B cell (primary cell): ENCODE measurements around the gene ERGIC1. TPM values are rescaled to one million over a fixed set of nuclear protein-coding genes. Genes with fewer than 3 reads are reported as not detected.

ENCODE experiments used
- ATAC-seq: fragments of 200-7000 bp; cut with Tn5 transposase; one replicate; pipeline ENCODE4 v1.10.0; 2021; ENCODE audit warnings: low read depth, mild to moderate bottlenecking, moderate number of reproducible peaks, moderate library complexity
- CTCF ChIA-PET: fragments of 350-600 bp; sonication (Branson Sonifier 250); formaldehyde crosslinking; loops from one replicate; lab custom pipeline; 2021; ENCODE audit warnings: antibody characterized with exemption, inconsistent platforms; lab: Charles Lee
- POLR2A ChIA-PET: fragments of 350-600 bp; sonication (Branson Sonifier 250); formaldehyde crosslinking; loops from one replicate; lab custom pipeline; 2021; ENCODE audit warnings: antibody characterized with exemption; lab: Charles Lee
- DNase-seq: peaks from one replicate; pipeline ENCODE4 v3.0.0; 2013
- H2AFZ ChIP-seq: 2 replicates; pipeline ENCODE4 v1.6.1; 2012; ENCODE audit warnings: mild to moderate bottlenecking, low read depth, low read length; ENCODE audit not compliant: insufficient read depth, poor library complexity, severe bottlenecking
- H3K27ac ChIP-seq, 2 donors: 1 replicate in 1 of 2; 2 replicates in 1 of 2; pipeline ENCODE4 v1.5.1; 2012 to 2013; ENCODE audit warnings: low read length in 2 of 2, mild to moderate bottlenecking in 2 of 2, moderate library complexity in 1 of 2
- H3K27me3 ChIP-seq, 4 experiments: fragments of 200-600 bp in 1 of 4; sonication (generic) in 1 of 4; replicated peaks in 1 of 4; 1 replicate in 2 of 4; 2 replicates in 2 of 4; pipeline versions ENCODE4 v1.6.1 to v1.7.0; 2013 to 2016; ENCODE audit warnings: low read length in 3 of 4, mild to moderate bottlenecking in 2 of 4, mixed read lengths in 1 of 4, moderate library complexity in 1 of 4; ENCODE audit not compliant: insufficient read depth in 4 of 4, control insufficient read depth in 3 of 4; ENCODE audit errors: control extremely low read depth in 1 of 4
- H3K36me3 ChIP-seq, 2 experiments: replicated peaks in 1 of 2; 1 replicate in 1 of 2; 2 replicates in 1 of 2; pipeline versions ENCODE4 v1.6.1 to v1.7.1; 2013; ENCODE audit warnings: low read length in 1 of 2; ENCODE audit not compliant: insufficient read depth in 2 of 2, control insufficient read depth in 1 of 2; ENCODE audit errors: control extremely low read depth in 1 of 2, extremely low read depth in 1 of 2
- H3K4me1 ChIP-seq, 2 donors: fragments of 200-600 bp in 1 of 2; sonication (generic) in 1 of 2; 1 replicate in 1 of 2; 2 replicates in 1 of 2; pipeline versions ENCODE4 v1.5.1 to v1.6.1; 2013 to 2017; ENCODE audit warnings: low read length in 2 of 2; ENCODE audit not compliant: control insufficient read depth in 2 of 2, insufficient read depth in 2 of 2
- H3K4me2 ChIP-seq: replicated peaks from 2 replicates; pipeline ENCODE3; 2012; ENCODE audit warnings: mild to moderate bottlenecking, low read depth, low read length; ENCODE audit not compliant: poor library complexity, severe bottlenecking
- H3K4me3 ChIP-seq, 5 experiments: fragments of 200-600 bp in 1 of 5; sonication (generic) in 1 of 5; 1 replicate in 3 of 5; 2 replicates in 2 of 5; pipeline versions ENCODE4 v1.5.1 to v1.7.0; 2011 to 2016; ENCODE audit warnings: low read length in 4 of 5, mild to moderate bottlenecking in 4 of 5, low read depth in 2 of 5, control low read depth in 1 of 5, moderate library complexity in 1 of 5; ENCODE audit not compliant: insufficient read depth in 1 of 5; ENCODE audit errors: control extremely low read depth in 1 of 5, extremely low read depth in 1 of 5
- H3K79me2 ChIP-seq: fragments of 200-600 bp; sonication (generic); one replicate; pipeline ENCODE4 v1.6.0; 2016; ENCODE audit warnings: low read length; ENCODE audit not compliant: control insufficient read depth, insufficient read depth
- H3K9ac ChIP-seq: fragments of 200-600 bp; sonication (generic); 2 replicates; pipeline ENCODE4 v1.6.1; 2017; ENCODE audit warnings: mild to moderate bottlenecking, low read length, moderate library complexity
- H3K9me3 ChIP-seq, 3 donors: one replicate each; pipeline versions ENCODE4 v1.6.1 to v1.7.1; 2013; ENCODE audit warnings: low read length in 2 of 3; ENCODE audit not compliant: control insufficient read depth in 2 of 3, insufficient read depth in 1 of 3; ENCODE audit errors: control extremely low read depth in 1 of 3
- H4K20me1 ChIP-seq: 2 replicates; pipeline ENCODE4 v1.6.0; 2012; ENCODE audit warnings: mild to moderate bottlenecking, low read length; ENCODE audit not compliant: insufficient read depth, control insufficient read depth, poor library complexity, severe bottlenecking
- H3K27ac Mint-ChIP-seq: one replicate; pipeline ENCODE4 v1.8.0; 2021; ENCODE audit warnings: mixed read lengths
- H3K27me3 Mint-ChIP-seq: one replicate; pipeline ENCODE4 v1.8.0; 2021; ENCODE audit warnings: mixed read lengths
- H3K4me1 Mint-ChIP-seq: one replicate; pipeline ENCODE4 v1.8.0; 2021; ENCODE audit warnings: mixed read lengths
- H3K4me3 Mint-ChIP-seq: one replicate; pipeline ENCODE4 v1.8.0; 2021; ENCODE audit warnings: mixed read lengths
- H3K9me3 Mint-ChIP-seq: one replicate; pipeline ENCODE4 v1.8.0; 2022; ENCODE audit warnings: mixed read lengths; ENCODE audit not compliant: insufficient read depth
- EZH2 ChIP-seq: IDR thresholded peaks from 2 replicates; pipeline ENCODE4 v1.6.1; 2012; ENCODE audit warnings: borderline replicate concordance, low read depth, mild to moderate bottlenecking, moderate library complexity, low read length; ENCODE audit not compliant: insufficient read depth, poor library complexity, severe bottlenecking
- WGBS: methylation state at CpG from one replicate; pipeline ENCODE4 v1.1.5; 2013; ENCODE audit warnings: missing lambda C conversion rate; ENCODE audit not compliant: insufficient coverage; 5-methylcytosine and 5-hydroxymethylcytosine counted together
- intact Hi-C: fragments of 100-400 bp; cut with micrococcal nuclease; formaldehyde crosslinking; loops from one replicate; pipeline ENCODE4 v1.10.0; 2022
- polyA plus RNA-seq: library from polyadenylated mRNA; depleted of rRNA; stranded (reverse); fragments of >200 nt; gene quantifications from 2 replicates; pipeline ENCODE4 v1.2.3, GENCODE V29; 2012
- total RNA-seq, 2 donors: library from RNA; stranded (reverse); fragments of 120-200 nt in 1 of 2; gene quantifications; 1 replicate in 1 of 2; 2 replicates in 1 of 2; pipeline versions ENCODE4 v1.2.3 to v1.2.4, GENCODE V29; 2013 to 2022
- TF ChIP-seq, protein P1 (sequence below): fragments of 200-600 bp; IDR thresholded peaks from one replicate; pipeline ENCODE4 v1.8.0; 2022; ENCODE audit warnings: antibody characterized with exemption, mild to moderate bottlenecking

Gene ERGIC1
- total and polyA plus RNA-seq, 2 donors (not counting 1 experiment from before 2014, with no cell fraction given): 86.3 to 140 TPM

- Histone ChIP-seq H3K4me3 (no peak overlapping the region), H3K9me3 (peaks cover 0 to 2% (median 0%) of the 10 kb centered on the region in 3 donors), H3K79me2 (peaks cover 100% of the 10 kb centered on the region), H3K4me1 (peaks cover 47 to 49% of the 10 kb centered on the region in 2 donors), H3K27ac (peak overlapping the region in 1 of 2 donors; percentile 34), H3K9ac (no peak overlapping the region), H3K4me2 (peak overlapping the region; percentile 1), H4K20me1 (peaks cover 76% of the 10 kb centered on the region), H3K36me3 (peaks cover 1 to 14% of the 10 kb centered on the region in 2 experiments), H2AFZ (no peak overlapping the region), H3K27me3 (no peaks in the 10 kb centered on the region)
- DNase-seq (no peak), ATAC-seq (no peak)
- Mint-ChIP-seq H3K27ac (peak overlapping the region; percentile 23), H3K4me3 (no peak overlapping the region), H3K4me1 (peaks cover 44% of the 10 kb centered on the region), H3K27me3 (no peaks in the 10 kb centered on the region), H3K9me3 (no peaks in the 10 kb centered on the region)
- intact Hi-C loops: loop anchor here (5.0 kb wide), 1 partner anchor 37 kb away; no protein-coding TSS in a partner anchor
- ChIA-PET POLR2A (no interaction called here), CTCF (interaction anchor here (1.8 to 2.3 kb wide), 2 partner anchors 104 to 160 kb away, joined by 6 to 7 read pairs; partner anchors contain the start of gene DUSP1)
- 94% methylated on average over 3 of the region's 8 CpGs for WGBS
- TF ChIP-seq, protein P1, sequence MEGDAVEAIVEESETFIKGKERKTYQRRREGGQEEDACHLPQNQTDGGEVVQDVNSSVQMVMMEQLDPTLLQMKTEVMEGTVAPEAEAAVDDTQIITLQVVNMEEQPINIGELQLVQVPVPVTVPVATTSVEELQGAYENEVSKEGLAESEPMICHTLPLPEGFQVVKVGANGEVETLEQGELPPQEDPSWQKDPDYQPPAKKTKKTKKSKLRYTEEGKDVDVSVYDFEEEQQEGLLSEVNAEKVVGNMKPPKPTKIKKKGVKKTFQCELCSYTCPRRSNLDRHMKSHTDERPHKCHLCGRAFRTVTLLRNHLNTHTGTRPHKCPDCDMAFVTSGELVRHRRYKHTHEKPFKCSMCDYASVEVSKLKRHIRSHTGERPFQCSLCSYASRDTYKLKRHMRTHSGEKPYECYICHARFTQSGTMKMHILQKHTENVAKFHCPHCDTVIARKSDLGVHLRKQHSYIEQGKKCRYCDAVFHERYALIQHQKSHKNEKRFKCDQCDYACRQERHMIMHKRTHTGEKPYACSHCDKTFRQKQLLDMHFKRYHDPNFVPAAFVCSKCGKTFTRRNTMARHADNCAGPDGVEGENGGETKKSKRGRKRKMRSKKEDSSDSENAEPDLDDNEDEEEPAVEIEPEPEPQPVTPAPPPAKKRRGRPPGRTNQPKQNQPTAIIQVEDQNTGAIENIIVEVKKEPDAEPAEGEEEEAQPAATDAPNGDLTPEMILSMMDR: no peak
- no peak for TF ChIP-seq EZH2
Observed at GRCh38 chr5:172874647-172875504, 40.8 kb downstream of the ERGIC1 start.
